Upper lobe of right lung (tissue), 1 donor: Measurements from ENCODE around the gene MGME1. TPM values are rescaled to one million over a fixed set of nuclear protein-coding genes. Genes with fewer than 3 reads are reported as not detected.
A peak's percentile ranks its signal among the peaks of the same experiment; 100 is the strongest.

Source experiments
- ATAC-seq: fragments of 200-7000 bp; cut with Tn5 transposase; one replicate; pipeline ENCODE4 v1.9.1; 2020; ENCODE audit warnings: mild to moderate bottlenecking, moderate library complexity
- DNase-seq: peaks from one replicate; pipeline ENCODE4 v3.0.0-alpha.2; 2020
- H3K27ac ChIP-seq: fragments of 200-600 bp; one replicate; pipeline ENCODE4 v1.8.0; 2022
- H3K27me3 ChIP-seq: fragments of 200-600 bp; one replicate; pipeline ENCODE4 v1.8.0; 2022; ENCODE audit warnings: mild to moderate bottlenecking
- H3K36me3 ChIP-seq: fragments of 200-600 bp; one replicate; pipeline ENCODE4 v1.8.0; 2022
- H3K4me1 ChIP-seq: fragments of 200-600 bp; one replicate; pipeline ENCODE4 v1.8.0; 2022
- H3K4me3 ChIP-seq: fragments of 200-600 bp; one replicate; pipeline ENCODE4 v1.8.0; 2022; ENCODE audit warnings: mild to moderate bottlenecking
- H3K9me3 ChIP-seq: fragments of 200-600 bp; one replicate; pipeline ENCODE4 v1.8.0; 2022
- CTCF ChIP-seq: fragments of 200-600 bp; IDR thresholded peaks from one replicate; pipeline ENCODE4 v1.8.0; 2022; ENCODE audit warnings: antibody characterized with exemption
- intact Hi-C: fragments of 100-400 bp; cut with DNase I; formaldehyde crosslinking; loops from one replicate; pipeline ENCODE4 v1.11.0; 2022
- long read RNA-seq: library from polyadenylated mRNA; unstranded; transcript quantifications from one replicate; pipeline ENCODE4 v2.0.0, GENCODE V29; 2021
- total RNA-seq: library from RNA; stranded (reverse); fragmentation: NEBNext Ultra II Directional; extraction: Animal tissue kit (Norgen Biotek cat#: 25700); gene quantifications from one replicate; pipeline ENCODE4 v1.2.1, GENCODE V29; 2021
- donor health status: DM: no; HTN: yes; CAD: no; lungs with severe emphysema.

MGME1 gene, protein sequence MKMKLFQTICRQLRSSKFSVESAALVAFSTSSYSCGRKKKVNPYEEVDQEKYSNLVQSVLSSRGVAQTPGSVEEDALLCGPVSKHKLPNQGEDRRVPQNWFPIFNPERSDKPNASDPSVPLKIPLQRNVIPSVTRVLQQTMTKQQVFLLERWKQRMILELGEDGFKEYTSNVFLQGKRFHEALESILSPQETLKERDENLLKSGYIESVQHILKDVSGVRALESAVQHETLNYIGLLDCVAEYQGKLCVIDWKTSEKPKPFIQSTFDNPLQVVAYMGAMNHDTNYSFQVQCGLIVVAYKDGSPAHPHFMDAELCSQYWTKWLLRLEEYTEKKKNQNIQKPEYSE
- total RNA-seq = 10.2 TPM
- long read RNA-seq, transcript MGME1-203 (5 exons, 2,336 nt) = major isoform, 6 of 11 reads
- long read RNA-seq, partial matches to known transcripts = 4 of 11 reads
- long read RNA-seq, other reads (novel, unspliced or antisense) = 1 of 11 reads

- Histone ChIP-seq H3K9me3 (no peaks in the 10 kb centered on the region), H3K27ac (peak within 1 kb of the TSS; percentile 99), H3K4me3 (peak within 1 kb of the TSS; percentile 96), H3K36me3 (no peaks in the 10 kb centered on the region), H3K27me3 (no peaks in the 10 kb centered on the region), H3K4me1 (peaks cover 69% of the 10 kb centered on the region)
- intact Hi-C loops = no loop called here
- DNase-seq (peak; percentile 100), ATAC-seq (peak; percentile 96)
- TF ChIP-seq CTCF = no peak
Measured at GRCh38 chr20:17968366-17969277, at the start of gene MGME1, which contains the start of gene SNX5. TSS of gene MGME1 (plus strand) at chr20:17969018. CDS start at chr20:17969860, 842 bp downstream. TSS of gene SNX5 (minus strand) at chr20:17968794. CDS start at chr20:17968425, 369 bp downstream.

DNA sequence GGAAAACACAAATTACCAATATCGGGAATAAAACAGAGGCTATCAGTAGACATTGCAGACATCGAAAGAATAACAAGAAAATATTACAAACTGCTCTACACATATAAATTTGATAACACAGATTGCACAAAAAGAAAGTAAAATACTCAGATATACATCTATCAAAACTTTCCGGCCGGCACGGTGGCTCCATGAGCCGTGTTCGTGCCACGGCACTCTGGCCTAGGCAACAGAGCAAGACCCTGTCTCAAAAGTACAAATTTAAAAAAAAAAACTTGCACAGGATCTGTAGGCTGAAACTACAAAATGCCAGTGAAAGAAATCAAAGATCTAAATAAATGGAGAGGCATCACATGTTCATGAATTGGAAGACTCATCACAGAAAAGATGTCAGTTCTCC, 49.7 kb upstream of the MGME1 start:
- Histone ChIP-seq H3K4me1 (no peaks in the 10 kb centered on the region), H3K4me3 (no peak overlapping the region), H3K27ac (no peak overlapping the region), H3K36me3 (no peaks in the 10 kb centered on the region), H3K27me3 (no peaks in the 10 kb centered on the region), H3K9me3 (no peaks in the 10 kb centered on the region)
- intact Hi-C loops = no loop called here
- DNase-seq = no peak
- TF ChIP-seq CTCF = no peak
- no peak for ATAC-seq

- ATAC-seq (no peak), DNase-seq (no peak)
- Histone ChIP-seq H3K27me3 (no peaks in the 10 kb centered on the region), H3K4me3 (no peak overlapping the region), H3K27ac (no peak overlapping the region), H3K9me3 (no peaks in the 10 kb centered on the region), H3K4me1 (no peaks in the 10 kb centered on the region), H3K36me3 (no peaks in the 10 kb centered on the region)
- no peak for TF ChIP-seq CTCF
- intact Hi-C loops = no loop called here
Measured at GRCh38 chr20:17921774-17922173, 47.0 kb upstream of the MGME1 start.

DNA sequence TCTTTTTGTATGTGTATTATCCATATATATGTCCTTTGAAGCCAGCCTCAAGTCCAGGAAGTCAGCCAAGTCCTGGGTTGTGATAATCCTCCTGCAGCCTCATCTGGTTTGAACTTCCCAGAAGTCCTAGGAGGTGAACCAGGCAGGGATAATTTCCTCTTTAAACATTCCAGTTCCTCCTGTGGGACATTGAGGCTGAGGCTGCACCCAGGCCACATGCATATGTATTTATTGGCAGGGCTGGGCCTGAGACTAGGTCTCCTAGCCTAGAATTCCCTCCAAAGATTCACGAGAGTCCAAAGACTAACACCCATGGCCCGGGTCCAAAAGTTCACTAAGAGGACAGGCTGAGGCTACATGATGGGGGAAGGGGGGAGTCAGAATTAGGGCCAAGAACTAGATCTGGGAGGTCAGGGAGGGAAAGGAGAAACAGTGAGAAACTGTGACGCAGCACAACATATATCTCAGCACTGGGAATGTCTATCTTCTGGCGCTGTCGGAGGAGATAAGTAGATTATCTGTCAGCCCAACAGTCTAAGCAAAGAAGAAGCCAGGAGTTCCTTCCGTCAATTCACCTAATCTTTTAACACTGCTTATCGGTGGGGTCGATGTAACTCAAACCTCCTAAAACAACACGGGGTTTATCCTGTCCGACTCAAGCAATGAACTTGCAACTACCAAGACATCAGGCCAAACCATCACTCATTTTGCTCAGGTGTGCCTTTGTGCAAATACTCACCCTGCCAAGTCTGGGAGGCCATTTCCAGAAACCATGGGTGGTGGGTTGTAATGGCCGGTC, 43.5 kb upstream of the MGME1 start:
- Histone ChIP-seq H3K9me3 (no peaks in the 10 kb centered on the region), H3K36me3 (no peaks in the 10 kb centered on the region), H3K27ac (no peak overlapping the region), H3K4me3 (no peak overlapping the region), H3K27me3 (no peaks in the 10 kb centered on the region), H3K4me1 (no peaks in the 10 kb centered on the region)
- ATAC-seq (no peak), DNase-seq (no peak)
- no peak for TF ChIP-seq CTCF
- intact Hi-C loops = no loop called here

DNA sequence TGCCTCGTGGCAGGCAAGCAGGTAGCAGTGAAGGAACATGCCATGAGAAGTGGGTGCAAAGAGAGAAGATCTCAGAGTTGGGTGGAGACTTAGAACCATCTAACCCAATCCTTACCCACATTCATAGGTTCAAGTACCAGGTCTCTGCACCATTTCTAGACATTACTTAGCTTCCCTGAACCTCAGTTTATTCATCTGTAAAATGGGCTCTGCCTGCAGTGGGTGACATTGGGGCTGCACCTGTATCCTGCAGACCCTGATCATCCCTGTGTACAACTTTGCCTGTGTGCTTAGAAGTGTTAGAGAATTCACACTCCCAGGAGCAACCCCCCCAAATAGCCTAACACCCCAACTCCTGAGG, 42.9 kb upstream of the MGME1 start:
- no peaks in the 10 kb centered on the region for H3K9me3 ChIP-seq
- DNase-seq = no peak
- TF ChIP-seq CTCF = no peak
- intact Hi-C loops = no loop called here
- H3K36me3 ChIP-seq = no peaks in the 10 kb centered on the region
- no peaks in the 10 kb centered on the region for H3K4me1 ChIP-seq
- no peak overlapping the region for H3K4me3 ChIP-seq
- no peak for ATAC-seq
- H3K27ac ChIP-seq = no peak overlapping the region
- H3K27me3 ChIP-seq = no peaks in the 10 kb centered on the region
